ENCODE measurements around the gene C5orf15. TPM values are rescaled to one million over a fixed set of nuclear protein-coding genes. Genes with fewer than 3 reads are reported as not detected.

C5orf15 gene
- total RNA-seq, 1 donor from 2014 or later = 120 TPM

GRCh38 chr5:134000696-134001453, 32.5 kb upstream of the C5orf15 start:
- Histone ChIP-seq H3K79me2 (ENCODE audit: low read depth) (peaks cover 86% of the 10 kb centered on the region), H4K20me1 (ENCODE audit: low read depth) (peaks cover 82% of the 10 kb centered on the region), H3K27me3 (no peaks in the 10 kb centered on the region), H3K4me1 (peaks cover 20% of the 10 kb centered on the region), H3K27ac (no peak overlapping the region), H3K4me3 (no peak overlapping the region), H3K36me3 (no peaks in the 10 kb centered on the region), H3F3A (ENCODE audit: low read depth) (peaks cover 21% of the 10 kb centered on the region), H3K9me3 (ENCODE audit: low read depth) (no peaks in the 10 kb centered on the region), H3K9ac (no peak overlapping the region), H2AFZ (replicated peaks) (no peak overlapping the region), H3K4me2 (no peak overlapping the region)
- Mint-ChIP-seq H3K9me3 (no peaks in the 10 kb centered on the region), H3K27ac (no peak overlapping the region), H3K4me3 (no peak overlapping the region), H3K4me1 (peaks cover 42% of the 10 kb centered on the region), H3K36me3 (peaks cover 14% of the 10 kb centered on the region), H3K27me3 (ENCODE audit: insufficient read depth, low read depth) (peaks cover 5% of the 10 kb centered on the region)
- DNase-seq (ENCODE audit: low spot score) = no peak
- TF ChIP-seq CTCF (IDR thresholded peaks at IDR 0.05) = no peak
- no peak for TF ChIP-seq EZH2phosphoT487 (IDR thresholded peaks at IDR 0.05)
- TF ChIP-seq EZH2 (IDR thresholded peaks at IDR 0.05) = no peak

DNA sequence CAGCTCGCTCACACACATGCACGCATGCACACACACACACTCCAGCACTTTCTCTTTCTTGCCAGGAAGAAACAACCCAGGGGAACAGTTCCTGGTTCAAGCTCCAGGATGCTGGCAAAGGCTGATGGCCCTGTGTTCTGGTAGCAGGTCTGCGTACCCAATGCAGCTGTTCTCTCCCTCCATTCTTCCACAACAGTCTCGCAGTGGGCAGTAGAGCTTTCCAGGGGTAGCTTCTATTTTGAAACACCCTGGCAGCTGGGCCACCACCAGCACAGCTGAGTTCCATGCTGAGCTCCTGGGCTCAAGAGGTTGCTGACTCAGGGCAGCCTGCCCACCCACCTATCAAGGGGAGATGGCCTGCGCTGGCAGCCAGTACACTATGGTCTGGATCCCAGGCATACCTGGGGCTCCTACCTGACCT, 31.7 kb upstream of the C5orf15 start:
- no peak overlapping the region for H3K4me3 Mint-ChIP-seq
- Histone ChIP-seq H3K4me3 (no peak overlapping the region), H3K9ac (no peak overlapping the region), H3K4me1 (peaks cover 23% of the 10 kb centered on the region), H2AFZ (replicated peaks) (no peak overlapping the region), H3K9me3 (ENCODE audit: low read depth) (no peaks in the 10 kb centered on the region), H4K20me1 (ENCODE audit: low read depth) (peaks cover 89% of the 10 kb centered on the region), H3K4me2 (no peak overlapping the region), H3K79me2 (ENCODE audit: low read depth) (peaks cover 94% of the 10 kb centered on the region), H3K27me3 (no peaks in the 10 kb centered on the region), H3K27ac (no peak overlapping the region), H3K36me3 (no peaks in the 10 kb centered on the region), H3F3A (ENCODE audit: low read depth) (peaks cover 13% of the 10 kb centered on the region)
- H3K27ac Mint-ChIP-seq = no peak overlapping the region
- peaks cover 4% of the 10 kb centered on the region for H3K27me3 Mint-ChIP-seq (ENCODE audit: insufficient read depth, low read depth)
- peaks cover 14% of the 10 kb centered on the region for H3K36me3 Mint-ChIP-seq
- H3K9me3 Mint-ChIP-seq = no peaks in the 10 kb centered on the region
- no peak for TF ChIP-seq EZH2 (IDR thresholded peaks at IDR 0.05)
- H3K4me1 Mint-ChIP-seq = peaks cover 44% of the 10 kb centered on the region
- DNase-seq (ENCODE audit: low spot score) = no peak

DNA sequence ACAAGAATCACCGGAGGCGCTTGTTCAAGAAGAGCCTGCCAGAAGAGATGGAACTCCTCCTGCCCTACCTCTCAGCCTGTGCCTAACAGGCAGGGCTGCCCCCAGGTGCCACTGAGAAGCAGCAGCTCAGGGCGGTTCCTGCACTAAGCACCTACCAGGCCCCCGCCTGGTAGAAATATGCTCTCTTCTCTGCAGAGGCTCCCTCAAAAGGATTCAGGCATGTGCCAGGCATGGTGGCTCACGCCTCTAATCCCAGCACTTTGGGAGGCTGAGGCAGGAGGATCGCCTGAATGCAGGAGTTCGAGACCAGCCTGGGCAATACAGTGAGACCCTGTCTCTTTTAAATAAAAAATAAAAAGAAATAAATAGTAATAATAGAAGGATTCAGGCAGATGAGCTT, 30.4 kb upstream of the C5orf15 start:
- H3K9me3 Mint-ChIP-seq = no peaks in the 10 kb centered on the region
- peaks cover 100% of the 10 kb centered on the region for H4K20me1 ChIP-seq (ENCODE audit: low read depth)

More for the DNA sequence above, 30.4 kb upstream of the C5orf15 start:
- H3K27me3 ChIP-seq = no peaks in the 10 kb centered on the region
- H3F3A ChIP-seq (ENCODE audit: low read depth) = peaks cover 9% of the 10 kb centered on the region
- DNase-seq (ENCODE audit: low spot score) = no peak
- H3K4me3 ChIP-seq = no peak overlapping the region
- TF ChIP-seq EZH2 (IDR thresholded peaks at IDR 0.05) (no peak), EZH2phosphoT487 (IDR thresholded peaks at IDR 0.05) (no peak), CTCF (IDR thresholded peaks at IDR 0.05) (no peak)
- H3K4me1 ChIP-seq = peaks cover 29% of the 10 kb centered on the region
- no peaks in the 10 kb centered on the region for H3K36me3 ChIP-seq
- peaks cover 14% of the 10 kb centered on the region for H3K36me3 Mint-ChIP-seq
- no peak overlapping the region for H3K4me2 ChIP-seq
- H3K9ac ChIP-seq = no peak overlapping the region
- H3K9me3 ChIP-seq (ENCODE audit: low read depth) = no peaks in the 10 kb centered on the region
- H3K27me3 Mint-ChIP-seq (ENCODE audit: insufficient read depth, low read depth) = peaks cover 4% of the 10 kb centered on the region
- H3K4me1 Mint-ChIP-seq = peaks cover 53% of the 10 kb centered on the region
- no peak overlapping the region for H3K27ac Mint-ChIP-seq
- H3K27ac ChIP-seq = no peak overlapping the region
- peaks cover 100% of the 10 kb centered on the region for H3K79me2 ChIP-seq (ENCODE audit: low read depth)
- no peak overlapping the region for H2AFZ ChIP-seq (replicated peaks)
- H3K4me3 Mint-ChIP-seq = no peak overlapping the region
